ENCODE results near the gene HOXD11.

Gene HOXD11

GRCh38 chr2:176128172-176128981, 21.3 kb downstream of the HOXD11 start:
- DNase-seq (ENCODE audit: low spot score) = no peak
- H3K27ac ChIP-seq = peak overlapping the region in 1 of 2 donors; percentile 78
- H3K4me3 ChIP-seq = peak overlapping the region; percentile 68

GRCh38 chr2:176128982-176129796, 22.1 kb downstream of the HOXD11 start, which contains the start of gene HOXD8:
TSS of gene HOXD8 (plus strand) at chr2:176129705. CDS start at chr2:176130367, 662 bp downstream.
- Histone ChIP-seq H3K4me3 (peak within 1 kb of the TSS; percentile 68), H3K27ac (peak within 1 kb of the TSS; percentile 36 to 78)
- no peak for DNase-seq (ENCODE audit: low spot score)

More at GRCh38 chr2:176128172-176128981, 21.3 kb downstream of the HOXD11 start:
- TF ChIP-seq, protein P1, sequence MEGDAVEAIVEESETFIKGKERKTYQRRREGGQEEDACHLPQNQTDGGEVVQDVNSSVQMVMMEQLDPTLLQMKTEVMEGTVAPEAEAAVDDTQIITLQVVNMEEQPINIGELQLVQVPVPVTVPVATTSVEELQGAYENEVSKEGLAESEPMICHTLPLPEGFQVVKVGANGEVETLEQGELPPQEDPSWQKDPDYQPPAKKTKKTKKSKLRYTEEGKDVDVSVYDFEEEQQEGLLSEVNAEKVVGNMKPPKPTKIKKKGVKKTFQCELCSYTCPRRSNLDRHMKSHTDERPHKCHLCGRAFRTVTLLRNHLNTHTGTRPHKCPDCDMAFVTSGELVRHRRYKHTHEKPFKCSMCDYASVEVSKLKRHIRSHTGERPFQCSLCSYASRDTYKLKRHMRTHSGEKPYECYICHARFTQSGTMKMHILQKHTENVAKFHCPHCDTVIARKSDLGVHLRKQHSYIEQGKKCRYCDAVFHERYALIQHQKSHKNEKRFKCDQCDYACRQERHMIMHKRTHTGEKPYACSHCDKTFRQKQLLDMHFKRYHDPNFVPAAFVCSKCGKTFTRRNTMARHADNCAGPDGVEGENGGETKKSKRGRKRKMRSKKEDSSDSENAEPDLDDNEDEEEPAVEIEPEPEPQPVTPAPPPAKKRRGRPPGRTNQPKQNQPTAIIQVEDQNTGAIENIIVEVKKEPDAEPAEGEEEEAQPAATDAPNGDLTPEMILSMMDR (IDR thresholded peaks at IDR 0.05) = no peak

DNA sequence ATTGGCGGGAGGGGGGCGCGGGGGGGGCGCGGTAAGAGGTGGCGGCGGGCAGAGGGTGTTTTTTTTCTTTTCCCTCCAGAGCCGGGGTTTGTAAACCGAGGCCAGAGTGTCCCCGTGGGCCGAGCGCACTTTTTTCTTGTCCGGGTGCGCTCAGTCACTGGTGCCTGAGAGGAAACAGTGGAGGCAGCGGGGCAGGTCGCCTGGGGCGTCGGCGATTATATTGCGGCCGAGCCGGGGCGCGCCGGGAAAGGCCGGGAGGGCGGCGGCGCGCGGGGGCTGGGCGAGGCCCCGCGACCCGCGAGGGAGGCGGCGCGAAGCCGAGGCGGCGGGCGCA, 22.7 kb downstream of the HOXD11 start:
- Histone ChIP-seq H3K4me3 (peak overlapping the region; percentile 68), H3K27ac (peak overlapping the region in 1 of 2 donors; percentile 78)
- no peak for DNase-seq (ENCODE audit: low spot score)
- TF ChIP-seq, protein P1 (IDR thresholded peaks at IDR 0.05) = no peak

More at GRCh38 chr2:176128982-176129796, 22.1 kb downstream of the HOXD11 start, which contains the start of gene HOXD8:
- TF ChIP-seq, protein P1 (IDR thresholded peaks at IDR 0.05) = no peak

DNA sequence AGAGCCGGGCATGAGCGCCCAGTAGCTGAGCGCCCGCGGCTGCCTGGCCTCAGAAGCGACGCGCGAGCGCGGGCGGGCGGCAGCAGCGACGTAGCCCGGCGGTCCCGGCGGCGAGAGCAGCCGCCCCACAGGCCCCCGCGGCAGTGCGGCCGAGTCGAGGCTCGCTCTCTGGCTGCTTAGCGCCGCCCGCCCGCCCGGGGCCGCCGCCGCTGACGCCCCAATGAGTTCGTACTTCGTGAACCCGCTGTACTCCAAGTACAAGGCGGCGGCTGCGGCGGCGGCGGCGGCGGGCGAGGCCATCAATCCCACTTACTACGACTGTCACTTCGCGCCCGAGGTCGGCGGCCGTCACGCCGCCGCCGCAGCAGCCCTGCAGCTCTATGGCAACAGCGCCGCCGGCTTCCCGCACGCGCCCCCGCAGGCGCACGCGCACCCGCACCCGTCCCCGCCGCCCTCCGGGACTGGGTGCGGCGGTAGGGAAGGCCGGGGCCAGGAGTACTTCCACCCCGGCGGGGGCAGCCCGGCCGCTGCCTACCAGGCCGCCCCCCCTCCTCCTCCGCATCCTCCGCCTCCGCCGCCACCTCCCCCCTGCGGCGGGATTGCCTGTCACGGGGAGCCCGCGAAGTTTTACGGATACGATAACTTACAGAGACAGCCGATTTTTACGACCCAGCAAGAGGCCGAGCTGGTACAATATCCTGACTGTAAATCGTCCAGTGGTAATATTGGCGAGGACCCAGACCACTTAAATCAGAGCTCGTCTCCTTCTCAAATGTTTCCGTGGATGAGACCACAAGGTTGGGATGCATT, 23.3 kb downstream of the HOXD11 start:
- TF ChIP-seq, protein P1 (IDR thresholded peaks at IDR 0.05) = no peak
- peak overlapping the region; percentile 36 to 78 for H3K27ac ChIP-seq
- DNase-seq (ENCODE audit: low spot score) = no peak
- H3K4me3 ChIP-seq = peak overlapping the region; percentile 68

GRCh38 chr2:176130957-176131847, 24.1 kb downstream of the HOXD11 start:
- TF ChIP-seq, protein P1 (IDR thresholded peaks at IDR 0.05) = no peak
- peak overlapping the region; percentile 68 for H3K4me3 ChIP-seq
- DNase-seq (ENCODE audit: low spot score) = no peak
- peak overlapping the region; percentile 3 to 78 for H3K27ac ChIP-seq

DNA sequence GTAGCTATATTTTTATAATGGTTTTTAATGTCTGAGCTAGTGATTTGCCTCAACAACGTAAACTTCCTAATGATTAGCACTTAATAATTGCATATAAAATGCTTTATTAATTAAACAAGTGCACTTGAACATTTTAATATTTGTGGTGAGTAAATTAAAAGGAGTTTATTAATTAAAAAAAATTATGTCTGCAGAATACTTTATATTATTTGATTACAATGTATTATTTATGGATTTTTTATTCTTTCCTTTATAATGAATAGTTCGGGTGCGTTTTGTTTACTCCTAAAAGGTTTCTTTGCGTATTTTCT, 24.7 kb downstream of the HOXD11 start:
- no peak overlapping the region for H3K27ac ChIP-seq
- no peak for DNase-seq (ENCODE audit: low spot score)
- peak overlapping the region; percentile 48 for H3K4me3 ChIP-seq
- TF ChIP-seq, protein P1 (IDR thresholded peaks at IDR 0.05) = no peak

All from coronary artery (tissue), 2 donors.